Hematopoietic multipotent progenitor cell (in vitro differentiated cells): Measurements from ENCODE around the gene NOL9. TPM values are rescaled to one million over a fixed set of nuclear protein-coding genes. Genes with fewer than 3 reads are reported as not detected.
A peak's percentile ranks its signal among the peaks of the same experiment; 100 is the strongest.

Source experiments
- DNase-seq, 3 donors: peaks; one replicate each; pipeline ENCODE4 v3.0.0-alpha.2; 2011 to 2015; ENCODE audit warnings: low read depth in 2 of 3, low spot score in 2 of 3
- total RNA-seq: library from RNA; depleted of rRNA; stranded (reverse); fragments of >200 nt; gene quantifications from one replicate; pipeline ENCODE4 v1.2.3, GENCODE V29; 2012

NOL9 gene
- total RNA-seq, 1 donor, result 19.1 TPM

- no peak for DNase-seq
Measured at GRCh38 chr1:6491966-6492365, 62.3 kb downstream of the NOL9 start.

- DNase-seq, result no peak
Measured at GRCh38 chr1:6491480-6491962, 62.8 kb downstream of the NOL9 start, which contains the start of gene PLEKHG5. TSS of gene PLEKHG5 (minus strand) at chr1:6491667. CDS start at chr1:6477571, 14,096 bp downstream.

DNA sequence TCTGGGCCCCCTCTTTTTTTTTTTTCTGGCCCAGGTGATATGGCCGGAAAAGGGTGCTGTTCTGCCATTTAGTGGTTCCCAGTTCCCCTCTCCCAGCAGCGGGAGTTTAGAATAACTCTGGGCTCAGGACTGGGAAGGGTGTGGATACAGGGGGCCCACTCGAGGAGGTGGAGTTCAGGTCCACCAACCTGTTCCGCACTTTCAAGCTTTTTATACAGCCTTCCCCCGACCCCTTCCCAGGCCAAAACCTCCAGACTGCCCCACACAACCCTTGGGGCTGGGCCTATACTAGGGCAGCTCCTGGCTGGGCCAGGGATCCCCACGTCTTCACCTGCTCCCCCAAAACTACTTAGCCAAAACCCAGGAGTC, 63.2 kb downstream of the NOL9 start:
- no peak for DNase-seq

DNA sequence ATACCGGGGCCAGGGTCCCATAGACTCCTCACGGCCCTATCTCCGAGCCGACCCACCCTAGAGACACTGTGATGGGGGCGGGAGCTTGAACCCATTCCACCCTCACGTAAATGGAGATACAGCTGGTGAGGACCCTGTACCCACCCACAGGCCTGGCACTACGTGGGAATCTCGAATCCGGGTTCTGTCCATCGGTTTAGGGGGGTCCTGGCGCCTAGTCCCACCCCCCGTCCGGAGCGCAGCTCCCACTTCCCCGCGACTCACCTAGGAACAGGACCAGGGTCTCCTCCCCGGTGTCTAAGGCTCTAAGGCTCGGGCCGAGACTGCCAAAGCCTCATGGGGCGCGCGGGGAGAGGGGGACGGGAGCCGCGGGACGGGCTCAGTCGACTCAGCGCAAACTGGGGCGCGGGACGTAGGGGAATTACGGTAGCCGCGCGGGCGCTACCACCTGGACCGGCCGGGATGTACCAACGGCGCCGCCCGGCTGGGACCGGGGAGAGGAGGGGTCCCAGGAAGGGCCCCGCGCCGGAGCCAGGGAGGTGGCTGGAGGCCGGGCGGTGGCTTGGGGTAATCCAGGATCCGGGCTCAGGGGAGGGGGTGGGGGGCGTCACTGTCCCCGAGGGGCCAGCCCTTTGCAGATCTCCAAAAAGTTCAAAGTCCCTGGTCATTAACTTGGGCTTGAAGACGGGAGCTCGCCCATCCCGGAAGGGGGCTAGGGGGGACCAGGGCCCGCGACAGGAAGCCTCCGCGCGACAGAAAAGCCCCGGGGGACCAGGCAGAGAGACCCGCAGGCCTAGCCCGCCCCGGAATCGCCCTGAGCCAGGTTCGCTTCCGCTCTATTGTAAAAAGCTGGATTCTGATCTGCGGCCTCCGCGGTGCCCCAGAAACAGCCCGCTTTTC, 63.9 kb downstream of the NOL9 start:
- peak in 2 of 3 donors; percentile 58 to 62 for DNase-seq

- DNase-seq, result peak; percentile 67 to 77 (median 73)
Measured at GRCh38 chr1:6489799-6490180, 64.5 kb downstream of the NOL9 start.

GRCh38 chr1:6489383-6489765, 64.9 kb downstream of the NOL9 start:
- DNase-seq, result no peak

- no peak for DNase-seq
Measured at GRCh38 chr1:6488602-6489382, 65.5 kb downstream of the NOL9 start.

DNA sequence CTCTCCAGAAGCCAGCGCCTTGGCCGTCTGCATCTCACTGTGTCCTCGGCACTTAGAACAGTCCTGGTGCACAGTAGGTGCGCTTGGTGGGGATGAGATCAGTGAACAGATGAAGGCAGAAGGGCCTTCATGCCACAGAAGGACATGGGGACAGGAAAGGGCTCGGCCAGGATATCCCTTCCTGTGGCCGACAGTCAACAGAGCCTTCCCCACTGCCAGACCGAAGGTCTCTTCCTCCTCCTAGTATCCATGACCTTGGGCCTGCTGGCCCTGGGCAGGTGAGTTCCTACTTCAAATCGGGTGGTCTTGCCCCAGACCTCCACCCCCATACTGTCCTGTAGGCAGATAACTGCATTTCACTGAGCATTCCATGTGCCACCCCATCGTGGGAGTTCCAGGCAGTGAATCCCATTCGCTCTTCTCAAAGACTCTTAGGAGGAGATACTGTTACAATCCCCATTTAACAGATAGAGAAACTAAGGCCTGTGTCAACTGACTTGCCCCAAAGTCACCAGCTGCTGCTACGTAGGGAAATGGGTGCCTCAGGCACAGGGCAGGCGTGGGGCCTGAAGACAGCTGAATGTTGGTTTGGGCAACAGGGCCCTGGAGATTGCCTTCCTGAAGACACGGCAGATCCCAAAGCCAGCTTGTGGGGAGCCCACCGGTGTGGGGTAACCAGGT, 66.4 kb downstream of the NOL9 start:
- DNase-seq, result no peak

DNA sequence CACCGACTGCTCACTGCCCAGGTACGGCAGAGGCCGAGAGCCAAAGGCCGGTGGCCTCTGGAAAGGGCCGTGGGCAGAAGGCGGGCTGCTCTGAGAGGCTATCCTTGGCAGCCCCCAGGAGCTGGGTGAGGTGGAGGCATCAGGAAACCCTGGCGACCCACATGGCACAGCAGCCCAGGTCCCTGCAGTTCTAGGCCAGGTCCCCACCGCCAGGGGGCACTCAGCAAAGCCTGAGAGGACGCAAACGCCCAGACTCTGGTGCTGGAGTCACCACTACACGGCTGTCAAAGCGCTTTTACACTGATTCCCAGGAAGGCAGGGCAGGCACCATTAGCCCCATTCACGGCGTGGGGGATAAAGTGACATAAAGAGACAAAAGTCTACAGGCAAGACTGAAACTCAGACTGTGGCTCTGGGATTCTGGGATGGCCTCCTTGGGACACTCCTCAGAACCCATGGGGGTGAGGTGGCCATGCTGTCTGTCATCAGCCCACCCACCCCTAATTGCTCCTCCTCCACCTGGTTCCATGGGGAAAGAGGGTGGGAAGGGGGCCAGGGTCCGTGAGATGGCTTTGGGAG, 67.8 kb downstream of the NOL9 start:
- peak; percentile 65 to 93 (median 84) for DNase-seq

DNA sequence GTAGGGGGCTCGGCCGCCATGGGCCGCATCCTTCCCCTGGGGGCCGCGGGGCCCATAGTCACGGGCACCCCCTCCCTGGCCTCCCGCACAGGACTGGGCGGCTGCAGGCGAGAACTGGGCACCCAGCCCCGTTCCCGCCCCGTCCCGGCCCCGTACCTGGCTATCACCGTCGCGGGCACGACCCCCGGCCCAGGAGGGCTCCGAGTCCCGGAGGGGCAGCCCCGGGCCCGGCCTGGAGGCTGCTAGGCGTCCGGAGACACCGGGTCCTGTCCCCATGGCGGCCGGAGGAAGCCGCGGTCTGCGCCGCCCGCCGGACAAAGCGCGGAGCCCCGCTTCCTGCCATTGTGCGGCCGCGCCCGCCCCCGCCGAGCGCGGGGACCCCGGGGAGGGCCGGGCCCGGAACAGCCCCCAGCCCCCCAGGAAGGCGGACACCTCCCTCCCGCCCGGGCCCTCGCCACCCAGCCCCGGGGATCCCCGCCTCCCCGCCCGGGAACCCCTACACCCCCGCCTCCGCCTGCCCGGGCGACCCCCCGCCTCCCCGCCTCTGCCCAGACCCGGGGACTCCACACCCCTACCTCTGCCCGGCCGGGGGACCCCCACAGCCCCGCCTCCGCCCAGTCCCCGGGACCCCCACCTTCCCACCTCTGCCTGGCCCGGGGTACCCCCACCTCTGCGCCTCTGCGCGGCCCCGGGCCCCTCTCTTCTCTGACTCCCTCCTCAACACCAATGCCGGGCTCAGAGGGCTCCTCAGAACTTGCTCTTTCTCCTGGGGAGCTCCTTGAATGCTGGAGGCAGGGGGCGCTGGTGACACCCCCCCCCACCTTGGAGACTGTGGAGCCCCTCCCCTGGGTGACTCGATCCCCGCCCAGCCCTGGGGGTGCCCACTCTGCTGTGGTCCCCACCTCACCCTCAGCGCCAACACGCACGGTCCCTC, 68.9 kb downstream of the NOL9 start:
- DNase-seq, result no peak

DNA sequence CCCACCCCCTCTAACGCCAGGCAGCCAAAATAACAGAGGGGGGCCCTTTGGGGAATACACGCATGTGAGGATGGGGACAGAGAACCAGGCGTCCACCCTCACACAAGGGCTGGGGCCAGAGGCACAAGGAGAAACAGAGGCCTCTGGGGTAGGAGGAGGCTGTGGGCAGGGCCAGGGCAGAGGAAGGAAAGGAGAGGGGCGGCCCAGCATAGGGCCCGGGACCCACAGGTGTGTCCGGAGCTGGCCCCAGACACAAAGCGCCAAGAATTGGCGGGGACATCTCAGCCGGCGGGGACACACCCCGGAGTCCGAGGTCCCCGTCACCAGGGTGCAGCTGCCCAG, 69.5 kb downstream of the NOL9 start:
- DNase-seq, result no peak

DNA sequence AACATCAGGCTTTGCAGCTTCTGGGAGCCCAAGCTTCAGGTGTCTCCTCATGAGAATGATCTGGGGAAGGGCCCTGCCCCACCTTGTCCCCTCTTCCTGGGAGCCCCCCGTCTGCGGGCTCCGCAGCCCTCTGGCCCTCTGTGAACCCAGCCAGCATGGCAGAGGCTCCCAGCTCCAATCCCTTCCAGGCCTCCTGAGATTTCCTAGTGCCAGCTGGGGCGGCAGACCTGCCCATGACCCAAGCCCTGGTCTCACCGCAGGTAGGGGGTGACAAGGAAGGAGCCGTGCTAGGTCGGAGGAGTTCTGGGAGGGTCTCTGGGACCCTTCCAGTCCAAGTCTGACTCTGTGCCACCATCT, 70.6 kb downstream of the NOL9 start:
- DNase-seq, result no peak

DNA sequence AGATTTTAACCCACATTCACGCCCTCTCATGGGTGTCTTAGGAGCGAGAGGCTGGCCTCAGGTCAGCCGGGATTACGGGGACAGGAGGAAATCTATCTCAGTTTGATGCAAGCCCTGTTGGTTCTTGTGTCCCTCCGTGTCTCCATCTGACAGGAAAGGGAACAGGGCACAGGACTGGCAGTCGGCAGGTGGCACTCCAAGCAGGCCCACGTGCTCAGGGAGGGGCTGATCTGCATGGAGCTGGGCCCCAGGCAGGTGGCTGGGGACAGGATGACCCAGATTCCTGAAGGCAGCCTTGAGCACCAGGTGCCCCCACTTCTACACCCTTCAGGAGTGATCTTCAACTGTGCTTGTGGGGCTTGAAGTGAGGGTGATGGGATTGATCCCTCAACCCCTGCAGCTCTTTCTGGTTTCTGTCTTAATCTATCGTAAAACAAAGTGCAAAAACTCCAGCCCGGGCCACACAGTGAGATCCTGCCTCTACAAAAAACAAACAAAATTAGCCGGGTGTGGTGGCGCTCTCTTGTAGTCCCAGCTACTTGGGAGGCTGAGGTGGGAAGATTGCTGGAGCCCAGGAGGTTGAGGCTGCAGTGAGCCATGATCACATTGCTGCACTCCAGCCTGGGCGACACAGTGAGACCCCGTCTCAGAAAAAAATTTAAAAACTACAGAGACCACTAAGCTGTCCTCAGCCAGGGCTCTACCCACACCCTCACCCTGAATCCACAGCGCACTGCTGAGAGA, 71.1 kb downstream of the NOL9 start:
- no peak for DNase-seq

GRCh38 chr1:6481820-6482219, 72.5 kb downstream of the NOL9 start:
- DNase-seq, result no peak

GRCh38 chr1:6477039-6477820, 77.1 kb downstream of the NOL9 start:
- no peak for DNase-seq

DNA sequence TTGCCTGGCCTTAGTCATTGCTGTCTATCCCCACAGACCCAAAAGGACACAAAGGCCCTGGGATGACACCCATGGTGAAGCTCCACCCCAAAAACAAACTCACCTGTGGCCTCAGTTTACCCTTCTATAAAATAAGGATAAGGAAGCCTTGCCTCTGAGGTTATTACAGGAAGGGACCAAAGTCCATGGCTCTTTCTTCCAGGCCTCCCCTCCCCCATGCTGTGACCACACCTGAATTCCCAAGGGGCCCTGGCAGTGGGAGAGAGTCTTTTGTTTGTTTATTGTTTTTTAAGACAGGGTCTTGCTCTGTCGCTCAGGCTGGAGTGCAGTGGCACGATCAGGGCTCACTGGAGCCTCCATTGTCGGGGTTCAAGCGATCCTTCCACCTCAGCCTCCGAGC, 77.8 kb downstream of the NOL9 start:
- no peak for DNase-seq

DNA sequence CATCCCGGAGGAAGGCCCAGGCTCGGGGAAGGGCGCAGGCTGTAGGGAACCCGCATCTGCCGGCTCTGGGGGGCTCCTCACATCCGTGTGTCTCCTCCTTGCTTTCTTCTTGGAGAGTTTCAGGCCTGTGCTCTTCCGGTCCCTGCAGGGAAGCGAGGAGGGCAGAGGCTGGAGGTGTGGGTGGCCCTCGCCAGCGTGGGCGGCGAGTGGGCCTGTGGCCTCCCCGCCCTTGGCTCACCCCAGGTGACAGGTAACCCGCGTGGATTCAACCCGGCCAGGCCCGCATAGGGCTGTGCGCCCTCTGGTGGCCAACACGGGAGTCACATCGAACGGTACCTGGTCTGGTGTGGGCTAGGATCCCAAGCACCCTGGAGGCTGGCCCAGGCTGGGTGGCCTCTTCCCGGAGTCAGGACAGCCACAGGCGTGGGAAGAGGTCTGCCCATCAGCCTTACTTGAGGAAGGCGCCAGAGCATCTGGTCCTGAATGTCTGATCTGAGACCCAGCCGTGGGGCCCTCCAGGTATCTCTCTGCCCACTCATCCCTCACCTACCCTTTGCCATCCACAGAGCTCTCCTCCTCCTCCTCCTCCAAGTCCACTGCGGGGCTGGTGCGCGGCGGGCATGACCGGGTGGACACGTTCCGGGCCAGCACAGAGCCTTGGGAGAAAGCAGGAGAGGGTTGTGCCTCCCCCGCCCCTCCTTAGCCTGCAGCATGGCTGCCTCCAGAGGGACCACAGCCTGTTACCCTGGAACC, 78.8 kb downstream of the NOL9 start:
- DNase-seq, result peak in 2 of 3 donors; percentile 55 to 74

DNA sequence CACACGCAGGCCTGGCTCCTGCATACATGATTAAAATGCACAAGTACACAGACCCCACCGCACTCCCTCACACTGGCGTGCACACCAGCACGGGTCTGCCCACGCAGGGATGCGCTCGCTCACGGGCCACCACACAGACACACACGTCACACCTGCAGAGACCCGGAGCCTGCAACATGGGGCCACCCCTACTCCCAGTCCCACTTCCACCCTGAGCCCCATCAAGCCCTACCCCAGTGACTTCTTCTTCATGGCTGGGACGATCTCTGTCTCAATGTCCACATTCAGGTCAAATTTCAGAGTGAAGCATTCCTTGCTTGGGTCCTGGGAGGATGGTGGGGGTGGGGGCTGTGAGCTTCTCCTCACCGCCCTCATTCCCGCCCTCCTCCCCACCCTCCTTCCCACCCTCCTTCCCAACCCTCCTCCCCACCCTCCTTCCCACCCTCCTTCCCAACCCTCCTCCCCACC, 79.5 kb downstream of the NOL9 start:
- no peak for DNase-seq
